HG02943 (cell line): ENCODE measurements around the gene GALNT8.

Experiments used
- ATAC-seq: cut with Tn5 transposase; IDR thresholded peaks from one replicate; pipeline ENCODE4 v1.9.1; 2021; ENCODE audit warnings: mild to moderate bottlenecking, low read depth, moderate library complexity; ENCODE audit not compliant: unreplicated experiment

Gene GALNT8

GRCh38 chr12:4796216-4796615 is 76.0 kb downstream of the GALNT8 start:
- ATAC-seq = no peak

- ATAC-seq = no peak
Measured at GRCh38 chr12:4796694-4797482, 76.7 kb downstream of the GALNT8 start.

DNA sequence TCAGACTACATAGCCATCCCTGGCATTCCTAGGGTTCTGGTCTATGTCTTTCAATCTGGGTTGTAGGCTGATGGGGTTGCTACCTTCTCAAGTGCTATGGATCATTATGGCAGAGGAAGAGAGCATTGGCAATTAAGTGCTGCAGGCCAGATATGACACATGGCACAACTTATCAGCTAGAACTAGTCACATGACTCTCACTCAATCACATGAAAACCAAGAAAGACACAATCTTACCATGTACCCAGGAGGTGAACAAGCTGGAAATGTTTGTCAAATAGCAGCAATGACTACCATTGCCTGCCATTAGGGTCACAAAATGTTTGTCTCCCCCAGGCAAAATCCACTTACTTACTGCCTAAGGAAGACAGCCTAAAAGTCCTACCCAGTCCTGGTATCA is 80.4 kb downstream of the GALNT8 start:
- no peak for ATAC-seq

- no peak for ATAC-seq
Measured at GRCh38 chr12:4802841-4803240, 82.6 kb downstream of the GALNT8 start.

DNA sequence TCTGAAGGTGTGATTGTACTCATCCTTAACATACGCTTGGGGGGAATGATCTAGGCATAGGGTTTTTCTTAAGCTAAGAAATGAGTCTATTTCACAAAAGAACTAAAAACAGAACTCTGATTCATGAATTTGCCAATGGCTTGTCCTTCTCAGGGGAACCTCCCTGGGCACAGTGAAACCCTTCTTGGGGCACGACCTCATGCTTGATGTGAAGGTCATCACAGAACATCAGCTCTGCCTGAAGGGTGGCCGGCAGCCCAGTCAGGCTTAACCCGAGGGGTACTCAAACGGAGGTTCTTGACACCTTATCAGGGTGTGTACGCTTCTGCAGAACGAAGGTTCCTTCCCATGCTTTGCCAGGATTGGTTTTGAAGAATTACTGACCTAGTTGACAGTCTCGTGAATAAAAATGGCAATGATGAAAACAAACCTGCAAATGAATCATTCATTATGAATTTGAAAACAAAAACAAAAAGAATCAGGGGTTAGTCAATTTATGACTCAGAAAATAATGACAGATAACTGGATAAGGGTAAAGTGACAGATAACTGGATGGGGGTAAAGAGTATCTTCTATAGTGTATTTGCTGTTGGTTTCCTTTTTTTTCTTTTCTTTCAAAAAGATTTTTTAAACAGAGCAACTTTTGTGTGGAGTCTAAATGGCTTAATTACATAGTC is 86.4 kb downstream of the GALNT8 start:
- no peak for ATAC-seq

GRCh38 chr12:4807116-4807783 is 87.0 kb downstream of the GALNT8 start:
- ATAC-seq = no peak

- no peak for ATAC-seq
Measured at GRCh38 chr12:4807813-4808212, 87.6 kb downstream of the GALNT8 start.

DNA sequence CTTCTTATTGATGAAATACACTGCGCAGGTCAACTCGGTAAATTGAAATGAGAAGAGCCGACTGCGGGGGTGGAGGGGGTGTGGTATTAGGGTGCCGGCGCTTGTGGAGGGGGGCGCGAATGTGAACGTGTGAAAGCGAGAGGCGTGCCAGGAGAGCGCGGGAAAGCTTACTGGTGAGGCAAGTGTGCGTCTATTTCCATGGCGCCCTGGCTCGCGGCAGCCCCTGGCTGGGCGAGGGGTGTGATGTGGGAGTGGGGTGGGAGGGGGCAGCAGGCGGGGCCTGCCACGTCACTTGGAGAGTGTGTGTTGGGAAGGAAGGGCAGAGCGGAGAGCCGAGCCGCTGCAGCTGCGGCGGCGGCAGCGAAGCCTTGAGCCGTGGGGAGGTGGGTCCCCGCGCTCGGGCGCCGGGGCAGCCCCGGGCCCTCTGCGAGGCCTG is 88.8 kb downstream of the GALNT8 start:
- ATAC-seq = no peak

- ATAC-seq = no peak
Measured at GRCh38 chr12:4809449-4810218, 89.4 kb downstream of the GALNT8 start.

DNA sequence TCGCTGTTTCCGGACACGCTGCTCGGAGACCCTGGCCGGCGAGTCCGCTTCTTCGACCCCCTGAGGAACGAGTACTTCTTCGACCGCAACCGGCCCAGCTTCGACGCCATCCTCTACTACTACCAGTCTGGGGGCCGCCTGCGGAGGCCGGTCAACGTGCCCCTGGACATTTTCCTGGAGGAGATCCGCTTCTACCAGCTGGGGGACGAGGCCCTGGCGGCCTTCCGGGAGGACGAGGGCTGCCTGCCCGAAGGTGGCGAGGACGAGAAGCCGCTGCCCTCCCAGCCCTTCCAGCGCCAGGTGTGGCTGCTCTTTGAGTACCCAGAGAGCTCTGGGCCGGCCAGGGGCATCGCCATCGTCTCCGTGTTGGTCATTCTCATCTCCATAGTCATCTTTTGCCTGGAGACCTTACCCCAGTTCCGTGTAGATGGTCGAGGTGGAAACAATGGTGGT is 90.0 kb downstream of the GALNT8 start:
- ATAC-seq = no peak

DNA sequence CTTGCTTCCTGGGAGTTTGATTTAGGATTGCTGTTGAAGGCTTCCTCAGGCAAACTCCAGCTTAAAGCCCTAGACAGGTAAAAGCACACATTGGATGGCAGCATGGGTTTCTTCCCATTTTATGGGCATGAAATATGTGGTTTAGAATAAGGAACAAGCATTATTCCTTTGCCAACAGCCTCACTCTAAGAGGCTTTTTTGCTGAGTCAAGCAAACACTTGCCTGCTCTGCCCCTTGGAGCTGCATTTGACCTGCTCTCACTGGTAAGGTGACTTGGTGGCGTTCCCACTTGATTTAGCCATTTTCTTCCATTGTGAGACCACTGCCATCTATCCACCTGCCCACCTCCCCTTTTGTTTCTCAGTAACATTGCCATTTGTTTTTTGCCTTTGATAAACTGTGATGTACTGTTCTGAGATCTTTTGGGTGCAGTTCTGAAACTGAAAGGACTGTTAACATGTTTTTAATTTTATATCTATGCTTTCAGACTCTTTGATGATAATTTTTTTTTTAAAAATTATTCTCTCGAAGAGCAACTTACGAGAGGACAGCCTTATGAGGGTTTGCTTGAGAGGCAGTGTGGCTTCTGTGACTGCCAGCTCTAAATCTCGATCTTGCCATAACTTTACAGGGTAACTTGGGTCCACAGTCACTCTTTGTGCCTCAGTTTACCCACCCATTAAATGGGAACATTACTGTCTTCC is 92.6 kb downstream of the GALNT8 start:
- no peak for ATAC-seq

- no peak for ATAC-seq
Measured at GRCh38 chr12:4813741-4814140, 93.5 kb downstream of the GALNT8 start.

DNA sequence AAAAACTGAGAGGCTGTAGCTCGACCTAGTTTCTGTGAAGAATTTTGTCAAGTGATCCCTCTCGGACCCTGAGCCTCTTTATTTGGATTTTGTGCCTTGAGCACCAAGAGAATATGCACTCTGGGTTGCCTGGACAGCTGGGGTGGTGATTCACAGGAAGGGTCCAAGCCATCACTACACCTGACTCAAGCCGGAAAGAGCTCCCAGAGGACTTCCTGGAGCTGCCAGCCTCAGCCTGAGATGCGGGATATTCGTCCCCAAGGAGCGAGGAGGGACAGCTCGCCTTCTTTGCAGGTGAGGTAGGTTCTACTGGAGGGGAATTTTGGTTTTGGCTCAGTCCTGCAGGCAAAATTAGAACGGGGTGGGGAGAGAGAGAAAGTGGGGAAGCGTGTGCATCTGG is 94.3 kb downstream of the GALNT8 start:
- no peak for ATAC-seq

DNA sequence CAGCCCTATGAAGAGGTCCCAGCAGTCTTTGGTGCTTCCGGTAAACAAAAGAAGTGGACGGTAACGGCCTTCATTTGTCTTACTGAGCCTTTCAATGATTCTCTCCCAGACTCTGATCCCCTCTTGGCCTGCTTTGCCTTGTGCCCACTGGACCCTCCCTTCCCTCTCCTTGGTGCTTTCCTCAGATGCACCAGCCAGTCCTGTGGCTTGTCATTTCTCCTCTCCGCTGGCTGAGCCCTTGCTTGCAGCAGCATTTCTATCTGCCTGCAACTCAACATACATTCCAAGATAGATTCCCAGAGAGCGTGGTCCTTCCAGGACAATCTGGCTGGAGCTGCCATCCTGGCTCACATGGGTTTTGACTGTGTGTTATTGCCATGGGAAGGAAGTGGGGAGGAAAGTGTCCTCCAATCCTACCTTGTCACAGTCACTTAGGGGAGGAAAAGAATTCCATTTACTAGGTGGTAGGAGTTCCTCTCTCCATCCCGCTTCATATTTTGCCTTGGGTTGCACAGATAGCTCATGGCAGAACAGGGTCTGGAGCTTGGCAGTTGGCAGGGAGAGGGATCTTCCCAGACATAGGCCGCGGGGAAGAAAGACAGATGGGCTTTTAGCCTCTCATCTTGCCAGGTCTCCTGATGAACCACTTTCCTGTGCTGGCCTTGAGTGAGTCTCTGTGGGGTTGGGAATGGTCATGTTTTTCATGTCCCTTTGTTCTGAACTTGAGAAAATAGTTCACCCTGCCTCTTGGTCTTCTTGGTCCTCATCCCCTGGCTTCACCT is 96.7 kb downstream of the GALNT8 start:
- no peak for ATAC-seq

DNA sequence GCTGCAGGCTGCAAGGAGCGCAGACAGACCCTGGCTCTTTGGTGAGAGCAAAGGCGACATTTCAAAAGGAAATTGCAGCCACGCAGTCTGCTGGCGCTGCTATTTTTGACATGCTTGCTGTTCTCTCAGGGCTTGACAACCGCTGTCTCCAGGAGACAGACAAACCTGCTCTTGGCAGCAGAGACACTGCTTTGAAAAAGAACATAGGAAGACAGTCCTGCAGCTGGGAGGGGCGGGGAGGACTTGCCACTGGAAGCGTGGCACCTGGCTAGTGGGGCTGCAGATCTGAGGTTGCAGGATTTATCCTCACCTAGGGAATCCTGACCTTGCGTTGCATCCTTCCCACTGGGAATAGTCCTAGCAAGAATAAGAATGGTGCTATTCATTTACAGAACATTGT is 97.7 kb downstream of the GALNT8 start:
- ATAC-seq = no peak

- ATAC-seq = no peak
Measured at GRCh38 chr12:4819654-4820053, 99.5 kb downstream of the GALNT8 start.

DNA sequence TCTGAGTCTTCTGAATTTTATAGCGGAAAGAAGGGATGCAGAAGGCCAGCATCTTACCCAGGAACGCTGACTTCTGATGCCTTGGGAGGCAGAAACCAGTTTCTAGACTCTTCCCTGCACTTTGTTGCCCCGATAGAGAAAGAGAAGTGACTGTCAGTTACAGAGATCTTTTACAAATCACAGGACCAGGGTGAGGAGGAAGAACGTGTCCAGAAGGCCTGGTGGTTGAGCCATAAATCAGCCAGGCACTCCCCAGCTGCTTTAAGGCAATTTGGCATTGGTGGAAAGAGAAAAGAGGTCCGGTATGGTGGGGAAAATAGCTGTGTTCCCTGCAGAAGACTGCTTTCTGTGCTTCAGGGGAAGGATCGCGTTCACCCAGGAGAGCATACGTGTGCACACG is 100.8 kb downstream of the GALNT8 start:
- ATAC-seq = no peak
